K562 (cell line): ENCODE measurements around the gene VEGFC. TPM values are rescaled to one million over a fixed set of nuclear protein-coding genes. Genes with fewer than 3 reads are reported as not detected.

ENCODE experiments used
- ATAC-seq: fragments of 200-7000 bp; cut with Tn5 transposase; 3 replicates; pipeline ENCODE4 v1.9.1; 2020; ENCODE audit warnings: moderate library complexity
- BruUV-seq: library from RNA; stranded (reverse); fragments of 400-500 nt; replicated peaks from 2 replicates; lab custom pipeline; 2021; lab: Mats Ljungman, UMichigan
- CTCF ChIA-PET: fragments of 300-600 bp; formaldehyde crosslinking; extraction: SDS; loops from one replicate; lab custom pipeline; 2021; ENCODE audit warnings: low intra/inter-chr PET ratio; lab: Yijun Ruan, JAX
- POLR2A ChIA-PET: fragments of 300-600, 350-650 bp; sonication (Branson Sonifier 250); formaldehyde crosslinking; extraction: SDS; loops from one replicate; lab custom pipeline; 2021; ENCODE audit warnings: antibody characterized with exemption, inconsistent platforms; lab: Yijun Ruan, JAX
- DNase-seq, 4 experiments: peaks; one replicate each; pipeline versions ENCODE4 v3.0.0 to v3.0.0-alpha.2; 2011 to 2018; ENCODE audit warnings: low spot score in 3 of 4, mixed read lengths in 3 of 4; ENCODE audit errors: extremely low read depth in 1 of 4
- FAIRE-seq: peaks from 2 replicates; lab custom pipeline; 2011; peaks lifted over from hg19 to GRCh38; lab: Jason Lieb, UNC
- H2AFZ ChIP-seq: 2 replicates; pipeline ENCODE4 v1.6.0; 2011; ENCODE audit warnings: low read depth, low read length, control low read depth, inconsistent platforms
- H3K27ac ChIP-seq: fragments of 200-600 bp; 3 replicates; pipeline ENCODE4 v1.8.0; 2011; ENCODE audit warnings: low read depth, mild to moderate bottlenecking, control low read depth, inconsistent platforms, low read length, moderate library complexity, mixed read lengths; ENCODE audit errors: extremely low read depth
- H3K27me3 ChIP-seq, 2 experiments: fragments of 300-600 bp in 1 of 2; 2 replicates in 1 of 2; 3 replicates in 1 of 2; pipeline versions ENCODE4 v1.6.0 to v1.8.0; 2011; ENCODE audit warnings: inconsistent platforms in 2 of 2, low read length in 2 of 2, mild to moderate bottlenecking in 1 of 2, mixed read lengths in 1 of 2, moderate library complexity in 1 of 2; ENCODE audit not compliant: control insufficient read depth in 2 of 2, insufficient read depth in 2 of 2
- H3K36me3 ChIP-seq: fragments of 300-600 bp; 3 replicates; pipeline ENCODE4 v1.8.0; 2011; ENCODE audit warnings: mild to moderate bottlenecking, low read length, inconsistent platforms; ENCODE audit not compliant: control insufficient read depth, insufficient read depth
- H3K4me1 ChIP-seq, 2 experiments: fragments of 200-600 bp in 1 of 2; replicated peaks in 1 of 2; 2 replicates in 1 of 2; 3 replicates in 1 of 2; pipeline versions ENCODE4 v1.5.1 to v1.8.0; 2011; ENCODE audit warnings: inconsistent platforms in 2 of 2, low read length in 2 of 2, mild to moderate bottlenecking in 1 of 2, mixed read lengths in 1 of 2, moderate library complexity in 1 of 2; ENCODE audit not compliant: control insufficient read depth in 2 of 2, insufficient read depth in 2 of 2
- H3K4me2 ChIP-seq: 2 replicates; pipeline ENCODE4 v1.6.1; 2011; ENCODE audit warnings: low read length, control low read depth, inconsistent platforms, mixed read lengths; ENCODE audit not compliant: insufficient read depth
- H3K4me3 ChIP-seq: fragments of 200-600 bp; sonication (generic), shearing (Covaris generic); 2 replicates; pipeline ENCODE4 v1.5.1; 2016; ENCODE audit warnings: control low read depth, inconsistent platforms
- H3K79me2 ChIP-seq: fragments of 200-600 bp; 3 replicates; pipeline ENCODE4 v1.8.0; 2011; ENCODE audit warnings: low read length, inconsistent platforms; ENCODE audit not compliant: control insufficient read depth, insufficient read depth
- H3K9ac ChIP-seq, 2 experiments: 2 replicates each; pipeline versions ENCODE4 v1.6.0 to v1.6.1; 2011; ENCODE audit warnings: low read depth in 2 of 2, low read length in 2 of 2, control low read depth in 1 of 2, inconsistent platforms in 1 of 2, mild to moderate bottlenecking in 1 of 2, mixed read lengths in 1 of 2; ENCODE audit not compliant: insufficient read depth in 1 of 2
- H3K9me1 ChIP-seq: one replicate; pipeline ENCODE4 v1.6.0; 2011; ENCODE audit warnings: inconsistent platforms, mild to moderate bottlenecking, low read length, moderate library complexity; ENCODE audit not compliant: control insufficient read depth, insufficient read depth
- H3K9me3 ChIP-seq: replicated peaks from 2 replicates; pipeline ENCODE4 v1.5.1; 2011; ENCODE audit warnings: low read depth, low read length, inconsistent platforms; ENCODE audit not compliant: control insufficient read depth, insufficient read depth
- H4K20me1 ChIP-seq: replicated peaks from 2 replicates; pipeline ENCODE4 v1.6.1; 2011; ENCODE audit warnings: low read length, inconsistent platforms, mixed read lengths; ENCODE audit not compliant: control insufficient read depth, insufficient read depth
- JUND ChIP-seq, 2 experiments: IDR thresholded peaks; 2 replicates in 1 of 2; 3 replicates in 1 of 2; pipeline ENCODE4 v1.6.1; 2011; ENCODE audit warnings: borderline replicate concordance in 2 of 2, low read depth in 2 of 2, low read length in 2 of 2, improper control_type of control experiment in 1 of 2, missing biosample characterization in 1 of 2, missing genetic modification characterization in 1 of 2, missing genetic modification reagents in 1 of 2
- RAD21 ChIP-seq, 2 experiments: fragments of 250-450 bp in 1 of 2; fragments of 450-650 bp in 1 of 2; sonication (Bioruptor Pico) in 1 of 2; formaldehyde crosslinking in 1 of 2; IDR thresholded peaks in 1 of 2; conservative IDR thresholded peaks in 1 of 2; 2 replicates each; pipeline versions ENCODE4 v1.4.0 to v1.8.0; 2020 to 2022; ENCODE audit warnings: mild to moderate bottlenecking in 2 of 2, moderate library complexity in 1 of 2
- RBM22 ChIP-seq: fragments of 200-400 bp; formaldehyde crosslinking; IDR thresholded peaks from 2 replicates; pipeline ENCODE4 v1.6.1; 2018; ENCODE audit warnings: low read length, low read depth; ENCODE audit not compliant: poor library complexity, severe bottlenecking
- RFX1 ChIP-seq: fragments of 450-650 bp; IDR thresholded peaks from 2 replicates; pipeline ENCODE4 v1.6.1; 2016; ENCODE audit warnings: mild to moderate bottlenecking, moderate library complexity
- SMARCE1 ChIP-seq: fragments of 450-650 bp; IDR thresholded peaks from 2 replicates; pipeline ENCODE4 v1.7.1; 2016; ENCODE audit warnings: mild to moderate bottlenecking
- SREBF2 ChIP-seq: sonication (generic); formaldehyde crosslinking; IDR thresholded peaks from 2 replicates; pipeline ENCODE4 v1.4.0; 2020; ENCODE audit warnings: mild to moderate bottlenecking, missing genetic modification reagents
- ZNF121 ChIP-seq: sonication (generic); formaldehyde crosslinking; conservative IDR thresholded peaks from 2 replicates; pipeline ENCODE4 v1.8.0; 2022; ENCODE audit warnings: missing genetic modification reagents
- ZNF134 ChIP-seq: fragments of 250-450 bp; sonication (Bioruptor Pico); conservative IDR thresholded peaks from 2 replicates; pipeline ENCODE4 v1.4.0; 2020
- ZNF76 ChIP-seq: fragments of 250-450 bp; sonication (Bioruptor Pico); IDR thresholded peaks from 2 replicates; pipeline ENCODE4 v1.4.0; 2020; ENCODE audit warnings: mild to moderate bottlenecking, moderate library complexity, borderline replicate concordance
- WGBS: fragments of 100-300 bp; shearing (Covaris generic); methylation state at CpG from one replicate; pipeline ENCODE4 v1.1.6; 2016; ENCODE audit warnings: low coverage, mixed read lengths; ENCODE audit not compliant: insufficient coverage; ENCODE audit errors: missing lambda C conversion rate; 5-methylcytosine and 5-hydroxymethylcytosine counted together
- in situ Hi-C: fragments of 300-500 bp; cut with MboI; formaldehyde crosslinking; loops from 4 replicates; pipeline ENCODE4 v1.15.0; 2018; ENCODE audit warnings: inconsistent platforms, mixed read lengths
- intact Hi-C: fragments of 100-400 bp; cut with micrococcal nuclease; formaldehyde crosslinking; loops from 2 replicates; pipeline ENCODE4 v1.14.2; 2022
- polyA plus RNA-seq, 8 experiments: library from polyadenylated mRNA; depleted of rRNA in 4 of 8; stranded (reverse) in 5 of 8; unstranded in 3 of 8; fragments of >200 nt; fragmentation: Nextera tagmentation in 2 of 8; fragmentation: Illumina TruSeq in 1 of 8; extraction: Ambion mirVana in 2 of 8; extraction: Trizol in 1 of 8; gene quantifications; 2 replicates each; pipeline versions ENCODE4 v1.2.1 to v1.2.3, GENCODE V29; 2011 to 2014; ENCODE audit warnings: inconsistent platforms in 1 of 8, missing spikeins in 1 of 8
- total RNA-seq, 7 experiments: library from RNA; depleted of rRNA in 6 of 7; stranded (reverse); fragments of >200 nt in 6 of 7; fragmentation: Illumina TruSeq in 2 of 7; extraction: Trizol in 2 of 7; gene quantifications; 2 replicates each; pipeline versions ENCODE4 v1.2.1 to v1.2.3, GENCODE V29; 2011 to 2021; ENCODE audit warnings: low replicate concordance in 1 of 7
- TF ChIP-seq, protein P1 (sequence below): fragments of 250-450 bp; sonication (Bioruptor Pico); IDR thresholded peaks from 2 replicates; pipeline ENCODE4 v1.4.0; 2020; ENCODE audit warnings: mild to moderate bottlenecking, moderate library complexity

Gene VEGFC
- total and polyA plus RNA-seq, 9 of the 15 experiments (the other 6 are each of a cell fraction or from before 2014, with no cell fraction given) = not detected

GRCh38 chr4:176778063-176778462 lies 14.7 kb downstream of the VEGFC start:
- DNase-seq (no peak), FAIRE-seq (no peak), ATAC-seq (no peak)
- no peaks in the 10 kb centered on the region for H3K27me3 ChIP-seq
- ChIA-PET CTCF (no interaction called here), POLR2A (no interaction called here)
- H3K9me1 ChIP-seq = no peaks in the 10 kb centered on the region
- H3K27ac ChIP-seq = no peak overlapping the region
- H3K4me2 ChIP-seq = no peak overlapping the region
- H4K20me1 ChIP-seq = no peaks in the 10 kb centered on the region
- WGBS = 0% methylated on average over 2 of the region's 2 CpGs
- intact Hi-C loops (no loop called here), in situ Hi-C loops (no loop called here)
- no peaks in the 10 kb centered on the region for H3K36me3 ChIP-seq
- TF ChIP-seq RFX1 (no peak), ZNF134 (CRISPR knock-in tag) (no peak), RAD21 (CRISPR knock-in tag; conservative IDR thresholded peaks at IDR 0.05 in 1 of 2, IDR thresholded peaks at IDR 0.05 in 1 of 2) (no peak), RBM22 (no peak), SREBF2 (CRISPR knock-in tag) (no peak), ZNF76 (CRISPR knock-in tag) (no peak), SMARCE1 (no peak), JUND (IDR thresholded peaks at IDR 0.05; ENCODE audit: borderline replicate concordance, low read depth, low read length) (no peak), JUND (tag; IDR thresholded peaks at IDR 0.05; ENCODE audit: borderline replicate concordance, low read depth, low read length) (no peak), ZNF121 (CRISPR knock-in tag) (no peak)
- TF ChIP-seq, protein P1, sequence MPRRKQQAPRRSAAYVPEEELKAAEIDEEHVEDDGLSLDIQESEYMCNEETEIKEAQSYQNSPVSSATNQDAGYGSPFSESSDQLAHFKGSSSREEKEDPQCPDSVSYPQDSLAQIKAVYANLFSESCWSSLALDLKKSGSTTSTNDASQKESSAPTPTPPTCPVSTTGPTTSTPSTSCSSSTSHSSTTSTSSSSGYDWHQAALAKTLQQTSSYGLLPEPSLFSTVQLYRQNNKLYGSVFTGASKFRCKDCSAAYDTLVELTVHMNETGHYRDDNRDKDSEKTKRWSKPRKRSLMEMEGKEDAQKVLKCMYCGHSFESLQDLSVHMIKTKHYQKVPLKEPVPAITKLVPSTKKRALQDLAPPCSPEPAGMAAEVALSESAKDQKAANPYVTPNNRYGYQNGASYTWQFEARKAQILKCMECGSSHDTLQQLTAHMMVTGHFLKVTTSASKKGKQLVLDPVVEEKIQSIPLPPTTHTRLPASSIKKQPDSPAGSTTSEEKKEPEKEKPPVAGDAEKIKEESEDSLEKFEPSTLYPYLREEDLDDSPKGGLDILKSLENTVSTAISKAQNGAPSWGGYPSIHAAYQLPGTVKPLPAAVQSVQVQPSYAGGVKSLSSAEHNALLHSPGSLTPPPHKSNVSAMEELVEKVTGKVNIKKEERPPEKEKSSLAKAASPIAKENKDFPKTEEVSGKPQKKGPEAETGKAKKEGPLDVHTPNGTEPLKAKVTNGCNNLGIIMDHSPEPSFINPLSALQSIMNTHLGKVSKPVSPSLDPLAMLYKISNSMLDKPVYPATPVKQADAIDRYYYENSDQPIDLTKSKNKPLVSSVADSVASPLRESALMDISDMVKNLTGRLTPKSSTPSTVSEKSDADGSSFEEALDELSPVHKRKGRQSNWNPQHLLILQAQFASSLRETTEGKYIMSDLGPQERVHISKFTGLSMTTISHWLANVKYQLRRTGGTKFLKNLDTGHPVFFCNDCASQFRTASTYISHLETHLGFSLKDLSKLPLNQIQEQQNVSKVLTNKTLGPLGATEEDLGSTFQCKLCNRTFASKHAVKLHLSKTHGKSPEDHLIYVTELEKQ = no peak
- H3K4me1 ChIP-seq = no peaks in the 10 kb centered on the region
- H3K4me3 ChIP-seq = no peak overlapping the region
- H3K79me2 ChIP-seq = no peaks in the 10 kb centered on the region
- no TSS peak for BruUV-seq
- H3K9me3 ChIP-seq = no peaks in the 10 kb centered on the region
- no peak overlapping the region for H2AFZ ChIP-seq
- no peak overlapping the region for H3K9ac ChIP-seq
